ENCODE data around the gene IFT122.

IFT122 gene

GRCh38 chr3:129540776-129541516, 100.9 kb downstream of the IFT122 start:
- Histone ChIP-seq H2AFZ (ENCODE audit: low read length) (no peak overlapping the region), H3F3A (ENCODE audit: insufficient read depth, low read length) (no peaks in the 10 kb centered on the region), H3K27me3 (ENCODE audit: insufficient read depth, low read length) (peaks cover 4% of the 10 kb centered on the region; the same call in 1 of the 2 replicates), H3K27ac (ENCODE audit: low read depth, low read length, poor library complexity, severe bottlenecking) (no peak overlapping the region), H3K9ac (ENCODE audit: low read length) (no peak overlapping the region), H3K4me3 (ENCODE audit: low read depth, low read length, poor library complexity, severe bottlenecking) (no peak overlapping the region), H3K4me1 (ENCODE audit: insufficient read depth, low read length, severe bottlenecking) (no peaks in the 10 kb centered on the region), H3K79me2 (ENCODE audit: insufficient read depth, low read length) (no peaks in the 10 kb centered on the region), H3K4me2 (ENCODE audit: low read length) (no peak overlapping the region), H3K9me3 (ENCODE audit: low read length) (no peaks in the 10 kb centered on the region), H3K9me2 (ENCODE audit: low read depth, low read length) (no peaks in the 10 kb centered on the region), H4K20me1 (ENCODE audit: insufficient read depth, low read length) (no peaks in the 10 kb centered on the region), H3K36me3 (ENCODE audit: insufficient read depth, low read length) (no peaks in the 10 kb centered on the region)
- TF ChIP-seq EZH2 (IDR thresholded peaks at IDR 0.05; ENCODE audit: borderline replicate concordance, low read length) (no peak), CTCF (IDR thresholded peaks at IDR 0.05; ENCODE audit: low read length) (no peak)

- no peaks in the 10 kb centered on the region for H3K36me3 ChIP-seq (ENCODE audit: insufficient read depth, low read length)
- H3K4me1 ChIP-seq (ENCODE audit: insufficient read depth, low read length, severe bottlenecking): no peaks in the 10 kb centered on the region
- no peak overlapping the region for H3K4me3 ChIP-seq (ENCODE audit: low read depth, low read length, poor library complexity, severe bottlenecking)
- no peaks in the 10 kb centered on the region for H3K9me3 ChIP-seq (ENCODE audit: low read length)
- H3K9ac ChIP-seq (ENCODE audit: low read length): no peak overlapping the region
- TF ChIP-seq EZH2 (IDR thresholded peaks at IDR 0.05; ENCODE audit: borderline replicate concordance, low read length) (no peak), CTCF (IDR thresholded peaks at IDR 0.05; ENCODE audit: low read length) (no peak)
- H3K4me2 ChIP-seq (ENCODE audit: low read length): no peak overlapping the region
- H3K27ac ChIP-seq (ENCODE audit: low read depth, low read length, poor library complexity, severe bottlenecking): no peak overlapping the region
- H3K27me3 ChIP-seq (ENCODE audit: insufficient read depth, low read length): peaks cover 4% of the 10 kb centered on the region; the same call in 1 of the 2 replicates
- H4K20me1 ChIP-seq (ENCODE audit: insufficient read depth, low read length): no peaks in the 10 kb centered on the region
- no peaks in the 10 kb centered on the region for H3F3A ChIP-seq (ENCODE audit: insufficient read depth, low read length)
- H3K79me2 ChIP-seq (ENCODE audit: insufficient read depth, low read length): no peaks in the 10 kb centered on the region
- no peaks in the 10 kb centered on the region for H3K9me2 ChIP-seq (ENCODE audit: low read depth, low read length)
- no peak overlapping the region for H2AFZ ChIP-seq (ENCODE audit: low read length)
These were observed 102.7 kb downstream of the IFT122 start for GRCh38 chr3:129542747-129543146.

GRCh38 chr3:129543156-129543790, 103.2 kb downstream of the IFT122 start, which contains the start of gene H1-8:
Gene H1-8 (plus strand): TSS chr3:129543175. CDS start chr3:129543219, 44 bp downstream.
- no peaks in the 10 kb centered on the region for H3F3A ChIP-seq (ENCODE audit: insufficient read depth, low read length)
- no peak for TF ChIP-seq EZH2 (IDR thresholded peaks at IDR 0.05; ENCODE audit: borderline replicate concordance, low read length)
- TF ChIP-seq CTCF (IDR thresholded peaks at IDR 0.05; ENCODE audit: low read length): no peak
- no peak within 1 kb of the TSS for H2AFZ ChIP-seq (ENCODE audit: low read length)
- no peaks in the 10 kb centered on the region for H3K79me2 ChIP-seq (ENCODE audit: insufficient read depth, low read length)
- H3K4me3 ChIP-seq (ENCODE audit: low read depth, low read length, poor library complexity, severe bottlenecking): no peak within 1 kb of the TSS
- H3K36me3 ChIP-seq (ENCODE audit: insufficient read depth, low read length): no peaks in the 10 kb centered on the region
- H4K20me1 ChIP-seq (ENCODE audit: insufficient read depth, low read length): no peaks in the 10 kb centered on the region
- H3K4me2 ChIP-seq (ENCODE audit: low read length): no peak within 1 kb of the TSS
- H3K9ac ChIP-seq (ENCODE audit: low read length): no peak within 1 kb of the TSS
- H3K27ac ChIP-seq (ENCODE audit: low read depth, low read length, poor library complexity, severe bottlenecking): no peak within 1 kb of the TSS
- H3K9me3 ChIP-seq (ENCODE audit: low read length): no peaks in the 10 kb centered on the region
- no peaks in the 10 kb centered on the region for H3K9me2 ChIP-seq (ENCODE audit: low read depth, low read length)
- H3K4me1 ChIP-seq (ENCODE audit: insufficient read depth, low read length, severe bottlenecking): no peaks in the 10 kb centered on the region
- H3K27me3 ChIP-seq (ENCODE audit: insufficient read depth, low read length): peaks cover 4% of the 10 kb centered on the region; the same call in 1 of the 2 replicates
